SK-N-SH treated with all-trans-retinoic acid at 6 μM for 48 hours (cell line): ENCODE data around the gene ARL8A.
A peak's percentile ranks its signal among the peaks of the same experiment; 100 is the strongest.

Experiments
- ATAC-seq: fragments of 200-7000 bp; cut with Tn5 transposase; 3 replicates; pipeline ENCODE4 v1.9.1; 2020; ENCODE audit warnings: mild to moderate bottlenecking, moderate library complexity
- ARNTL ChIP-seq: fragments of 450-650 bp; formaldehyde crosslinking; IDR thresholded peaks from 2 replicates; pipeline ENCODE4 v1.5.0; 2020; ENCODE audit warnings: low read depth, mild to moderate bottlenecking, moderate library complexity, borderline replicate concordance
- BACH2 ChIP-seq: fragments of 250-450 bp; sonication (Bioruptor Pico); IDR thresholded peaks from 2 replicates; pipeline ENCODE4 v1.9.0; 2021; ENCODE audit warnings: mild to moderate bottlenecking, borderline replicate concordance
- ESRRG ChIP-seq: fragments of 250-450 bp; sonication (Bioruptor Pico); IDR thresholded peaks from 2 replicates; pipeline ENCODE4 v1.6.1; 2021; ENCODE audit warnings: mild to moderate bottlenecking
- ISL1 ChIP-seq: fragments of 250-450 bp; sonication (Bioruptor Pico); IDR thresholded peaks from 2 replicates; pipeline ENCODE4 v2.1.2; 2022; ENCODE audit warnings: mild to moderate bottlenecking, moderate library complexity
- OSR1 ChIP-seq: fragments of 250-450 bp; sonication (Bioruptor Pico); IDR thresholded peaks from 2 replicates; pipeline ENCODE4 v1.8.0; 2022; ENCODE audit warnings: moderate library complexity, mild to moderate bottlenecking, inconsistent platforms
- PPARA ChIP-seq: fragments of 250-450 bp; sonication (Bioruptor Pico); IDR thresholded peaks from 2 replicates; pipeline ENCODE4 v1.5.0; 2020; ENCODE audit warnings: mild to moderate bottlenecking, borderline replicate concordance
- RARB ChIP-seq: fragments of 250-450 bp; sonication (Bioruptor Pico); IDR thresholded peaks from 2 replicates; pipeline ENCODE4 v1.8.0; 2021; ENCODE audit warnings: mild to moderate bottlenecking, moderate library complexity
- SNAI2 ChIP-seq: fragments of 250-450 bp; sonication (Bioruptor Pico); IDR thresholded peaks from 2 replicates; pipeline ENCODE4 v1.5.0; 2020; ENCODE audit warnings: mild to moderate bottlenecking, moderate library complexity
- TCF4 ChIP-seq: fragments of 250-450 bp; sonication (Bioruptor Pico); IDR thresholded peaks from 2 replicates; pipeline ENCODE4 v1.8.0; 2021; ENCODE audit warnings: mild to moderate bottlenecking, moderate library complexity, borderline replicate concordance
- TOX ChIP-seq: fragments of 250-450 bp; sonication (Bioruptor Pico); IDR thresholded peaks from 2 replicates; pipeline ENCODE4 v1.8.0; 2021; ENCODE audit warnings: mild to moderate bottlenecking, moderate library complexity, borderline replicate concordance
- ZC3H10 ChIP-seq: fragments of 250-450 bp; sonication (Bioruptor Pico); IDR thresholded peaks from 2 replicates; pipeline ENCODE4 v1.5.1; 2021; ENCODE audit warnings: mild to moderate bottlenecking, moderate library complexity
- ZFP3 ChIP-seq: fragments of 250-450 bp; sonication (Bioruptor Pico); IDR thresholded peaks from 2 replicates; pipeline ENCODE4 v1.5.0; 2020; ENCODE audit warnings: mild to moderate bottlenecking, moderate library complexity
- ZNF565 ChIP-seq: fragments of 450-650 bp; formaldehyde crosslinking; conservative IDR thresholded peaks from 2 replicates; pipeline ENCODE4 v1.5.0; 2020; ENCODE audit warnings: low read depth, mild to moderate bottlenecking, moderate library complexity
- ZNF70 ChIP-seq: fragments of 450-650 bp; formaldehyde crosslinking; IDR thresholded peaks from 2 replicates; pipeline ENCODE4 v1.5.0; 2020; ENCODE audit warnings: mild to moderate bottlenecking, moderate library complexity
- ZNF8 ChIP-seq: fragments of 450-650 bp; formaldehyde crosslinking; IDR thresholded peaks from 2 replicates; pipeline ENCODE4 v1.5.0; 2020; ENCODE audit warnings: mild to moderate bottlenecking, moderate library complexity
- TF ChIP-seq, protein P1 (sequence below): fragments of 250-450 bp; sonication (Bioruptor Pico); IDR thresholded peaks from 2 replicates; pipeline ENCODE4 v1.5.1; 2021; ENCODE audit warnings: mild to moderate bottlenecking, moderate library complexity
- TF ChIP-seq, protein P2 (sequence below): fragments of 250-450 bp; sonication (Bioruptor Pico); IDR thresholded peaks from 2 replicates; pipeline ENCODE4 v1.8.0; 2021; ENCODE audit warnings: low read depth, mild to moderate bottlenecking, moderate library complexity, borderline replicate concordance
- TF ChIP-seq, protein P3 (sequence below): fragments of 250-450 bp; sonication (Bioruptor Pico); IDR thresholded peaks from 2 replicates; pipeline ENCODE4 v1.8.0; 2020; ENCODE audit warnings: mild to moderate bottlenecking, moderate library complexity, borderline replicate concordance
- TF ChIP-seq, protein P4 (sequence below): fragments of 250-450 bp; sonication (Bioruptor Pico); IDR thresholded peaks from 2 replicates; pipeline ENCODE4 v1.5.0; 2020; ENCODE audit warnings: mild to moderate bottlenecking, moderate library complexity
- TF ChIP-seq, protein P5 (sequence below): fragments of 250-450 bp; sonication (Bioruptor Pico); IDR thresholded peaks from 2 replicates; pipeline ENCODE4 v1.5.1; 2020; ENCODE audit warnings: low read depth, mild to moderate bottlenecking, moderate library complexity

ARL8A gene

DNA sequence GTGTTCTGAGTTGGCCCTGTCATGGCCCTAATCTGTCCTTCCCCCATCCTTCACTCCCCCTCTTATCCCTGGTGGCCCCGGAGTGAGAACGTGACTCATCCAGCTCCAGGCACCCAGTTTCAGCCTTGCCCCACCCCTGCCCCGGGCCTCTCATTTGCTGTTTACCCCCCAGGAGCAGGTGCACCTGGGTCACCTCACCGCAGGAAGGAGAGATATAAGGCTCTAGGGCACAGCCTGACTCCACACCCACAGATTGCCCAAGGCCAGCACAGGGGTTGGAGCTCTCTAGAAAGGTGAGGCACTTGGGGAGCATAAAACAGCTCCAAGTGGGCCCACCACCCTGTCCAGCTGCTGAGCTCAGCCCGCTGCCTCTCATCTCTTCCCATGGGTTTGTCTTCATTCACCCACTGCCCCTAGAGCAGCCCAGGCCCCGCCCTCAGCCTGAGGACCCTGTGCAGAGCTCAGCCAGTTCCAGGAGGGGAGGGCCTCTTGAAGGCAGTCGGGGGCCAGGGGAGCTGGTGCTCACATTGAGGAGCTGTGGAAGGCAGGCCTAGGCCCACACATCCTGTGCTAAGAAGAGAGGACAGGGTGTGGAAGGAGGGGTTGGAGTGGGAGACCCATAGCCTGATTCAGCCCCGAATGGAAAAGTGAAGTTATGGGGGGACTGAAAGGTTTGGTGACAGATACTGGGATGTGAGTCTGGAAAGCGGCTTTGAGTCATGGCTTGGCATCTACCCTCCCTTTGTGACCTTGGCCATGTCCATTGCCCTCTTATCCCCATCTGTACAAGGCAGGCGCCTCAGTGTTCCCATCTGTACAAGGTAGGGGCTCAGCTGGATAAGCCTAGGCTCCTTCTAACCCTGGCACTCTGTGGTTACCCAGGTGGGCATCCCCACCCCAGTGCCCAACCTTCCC lies 37.9 kb downstream of the ARL8A start:
- no peak for ATAC-seq
- no peak for TF ChIP-seq ISL1 (CRISPR knock-in tag)
- no peak for TF ChIP-seq ZNF8 (CRISPR knock-in tag)
- TF ChIP-seq, protein P1, sequence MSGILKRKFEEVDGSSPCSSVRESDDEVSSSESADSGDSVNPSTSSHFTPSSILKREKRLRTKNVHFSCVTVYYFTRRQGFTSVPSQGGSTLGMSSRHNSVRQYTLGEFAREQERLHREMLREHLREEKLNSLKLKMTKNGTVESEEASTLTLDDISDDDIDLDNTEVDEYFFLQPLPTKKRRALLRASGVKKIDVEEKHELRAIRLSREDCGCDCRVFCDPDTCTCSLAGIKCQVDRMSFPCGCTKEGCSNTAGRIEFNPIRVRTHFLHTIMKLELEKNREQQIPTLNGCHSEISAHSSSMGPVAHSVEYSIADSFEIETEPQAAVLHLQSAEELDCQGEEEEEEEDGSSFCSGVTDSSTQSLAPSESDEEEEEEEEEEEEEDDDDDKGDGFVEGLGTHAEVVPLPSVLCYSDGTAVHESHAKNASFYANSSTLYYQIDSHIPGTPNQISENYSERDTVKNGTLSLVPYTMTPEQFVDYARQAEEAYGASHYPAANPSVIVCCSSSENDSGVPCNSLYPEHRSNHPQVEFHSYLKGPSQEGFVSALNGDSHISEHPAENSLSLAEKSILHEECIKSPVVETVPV (CRISPR knock-in tag): no peak
- no peak for TF ChIP-seq ZC3H10
- no peak for TF ChIP-seq OSR1 (CRISPR knock-in tag)
- TF ChIP-seq BACH2 (CRISPR knock-in tag): no peak
- TF ChIP-seq ZNF565 (CRISPR knock-in tag): no peak
- TF ChIP-seq, protein P2, sequence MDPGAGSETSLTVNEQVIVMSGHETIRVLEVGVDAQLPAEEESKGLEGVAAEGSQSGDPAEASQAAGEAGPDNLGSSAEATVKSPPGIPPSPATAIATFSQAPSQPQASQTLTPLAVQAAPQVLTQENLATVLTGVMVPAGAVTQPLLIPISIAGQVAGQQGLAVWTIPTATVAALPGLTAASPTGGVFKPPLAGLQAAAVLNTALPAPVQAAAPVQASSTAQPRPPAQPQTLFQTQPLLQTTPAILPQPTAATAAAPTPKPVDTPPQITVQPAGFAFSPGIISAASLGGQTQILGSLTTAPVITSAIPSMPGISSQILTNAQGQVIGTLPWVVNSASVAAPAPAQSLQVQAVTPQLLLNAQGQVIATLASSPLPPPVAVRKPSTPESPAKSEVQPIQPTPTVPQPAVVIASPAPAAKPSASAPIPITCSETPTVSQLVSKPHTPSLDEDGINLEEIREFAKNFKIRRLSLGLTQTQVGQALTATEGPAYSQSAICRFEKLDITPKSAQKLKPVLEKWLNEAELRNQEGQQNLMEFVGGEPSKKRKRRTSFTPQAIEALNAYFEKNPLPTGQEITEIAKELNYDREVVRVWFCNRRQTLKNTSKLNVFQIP (CRISPR knock-in tag): no peak
- no peak for TF ChIP-seq ARNTL (CRISPR knock-in tag)
- TF ChIP-seq, protein P3, sequence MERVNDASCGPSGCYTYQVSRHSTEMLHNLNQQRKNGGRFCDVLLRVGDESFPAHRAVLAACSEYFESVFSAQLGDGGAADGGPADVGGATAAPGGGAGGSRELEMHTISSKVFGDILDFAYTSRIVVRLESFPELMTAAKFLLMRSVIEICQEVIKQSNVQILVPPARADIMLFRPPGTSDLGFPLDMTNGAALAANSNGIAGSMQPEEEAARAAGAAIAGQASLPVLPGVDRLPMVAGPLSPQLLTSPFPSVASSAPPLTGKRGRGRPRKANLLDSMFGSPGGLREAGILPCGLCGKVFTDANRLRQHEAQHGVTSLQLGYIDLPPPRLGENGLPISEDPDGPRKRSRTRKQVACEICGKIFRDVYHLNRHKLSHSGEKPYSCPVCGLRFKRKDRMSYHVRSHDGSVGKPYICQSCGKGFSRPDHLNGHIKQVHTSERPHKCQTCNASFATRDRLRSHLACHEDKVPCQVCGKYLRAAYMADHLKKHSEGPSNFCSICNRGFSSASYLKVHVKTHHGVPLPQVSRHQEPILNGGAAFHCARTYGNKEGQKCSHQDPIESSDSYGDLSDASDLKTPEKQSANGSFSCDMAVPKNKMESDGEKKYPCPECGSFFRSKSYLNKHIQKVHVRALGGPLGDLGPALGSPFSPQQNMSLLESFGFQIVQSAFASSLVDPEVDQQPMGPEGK (CRISPR knock-in tag): no peak
- TF ChIP-seq ZNF70 (CRISPR knock-in tag): no peak
- no peak for TF ChIP-seq RARB
- TF ChIP-seq PPARA (CRISPR knock-in tag): no peak
- TF ChIP-seq ESRRG (CRISPR knock-in tag): no peak
- TF ChIP-seq, protein P4, sequence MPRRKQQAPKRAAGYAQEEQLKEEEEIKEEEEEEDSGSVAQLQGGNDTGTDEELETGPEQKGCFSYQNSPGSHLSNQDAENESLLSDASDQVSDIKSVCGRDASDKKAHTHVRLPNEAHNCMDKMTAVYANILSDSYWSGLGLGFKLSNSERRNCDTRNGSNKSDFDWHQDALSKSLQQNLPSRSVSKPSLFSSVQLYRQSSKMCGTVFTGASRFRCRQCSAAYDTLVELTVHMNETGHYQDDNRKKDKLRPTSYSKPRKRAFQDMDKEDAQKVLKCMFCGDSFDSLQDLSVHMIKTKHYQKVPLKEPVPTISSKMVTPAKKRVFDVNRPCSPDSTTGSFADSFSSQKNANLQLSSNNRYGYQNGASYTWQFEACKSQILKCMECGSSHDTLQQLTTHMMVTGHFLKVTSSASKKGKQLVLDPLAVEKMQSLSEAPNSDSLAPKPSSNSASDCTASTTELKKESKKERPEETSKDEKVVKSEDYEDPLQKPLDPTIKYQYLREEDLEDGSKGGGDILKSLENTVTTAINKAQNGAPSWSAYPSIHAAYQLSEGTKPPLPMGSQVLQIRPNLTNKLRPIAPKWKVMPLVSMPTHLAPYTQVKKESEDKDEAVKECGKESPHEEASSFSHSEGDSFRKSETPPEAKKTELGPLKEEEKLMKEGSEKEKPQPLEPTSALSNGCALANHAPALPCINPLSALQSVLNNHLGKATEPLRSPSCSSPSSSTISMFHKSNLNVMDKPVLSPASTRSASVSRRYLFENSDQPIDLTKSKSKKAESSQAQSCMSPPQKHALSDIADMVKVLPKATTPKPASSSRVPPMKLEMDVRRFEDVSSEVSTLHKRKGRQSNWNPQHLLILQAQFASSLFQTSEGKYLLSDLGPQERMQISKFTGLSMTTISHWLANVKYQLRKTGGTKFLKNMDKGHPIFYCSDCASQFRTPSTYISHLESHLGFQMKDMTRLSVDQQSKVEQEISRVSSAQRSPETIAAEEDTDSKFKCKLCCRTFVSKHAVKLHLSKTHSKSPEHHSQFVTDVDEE (CRISPR knock-in tag): no peak

DNA sequence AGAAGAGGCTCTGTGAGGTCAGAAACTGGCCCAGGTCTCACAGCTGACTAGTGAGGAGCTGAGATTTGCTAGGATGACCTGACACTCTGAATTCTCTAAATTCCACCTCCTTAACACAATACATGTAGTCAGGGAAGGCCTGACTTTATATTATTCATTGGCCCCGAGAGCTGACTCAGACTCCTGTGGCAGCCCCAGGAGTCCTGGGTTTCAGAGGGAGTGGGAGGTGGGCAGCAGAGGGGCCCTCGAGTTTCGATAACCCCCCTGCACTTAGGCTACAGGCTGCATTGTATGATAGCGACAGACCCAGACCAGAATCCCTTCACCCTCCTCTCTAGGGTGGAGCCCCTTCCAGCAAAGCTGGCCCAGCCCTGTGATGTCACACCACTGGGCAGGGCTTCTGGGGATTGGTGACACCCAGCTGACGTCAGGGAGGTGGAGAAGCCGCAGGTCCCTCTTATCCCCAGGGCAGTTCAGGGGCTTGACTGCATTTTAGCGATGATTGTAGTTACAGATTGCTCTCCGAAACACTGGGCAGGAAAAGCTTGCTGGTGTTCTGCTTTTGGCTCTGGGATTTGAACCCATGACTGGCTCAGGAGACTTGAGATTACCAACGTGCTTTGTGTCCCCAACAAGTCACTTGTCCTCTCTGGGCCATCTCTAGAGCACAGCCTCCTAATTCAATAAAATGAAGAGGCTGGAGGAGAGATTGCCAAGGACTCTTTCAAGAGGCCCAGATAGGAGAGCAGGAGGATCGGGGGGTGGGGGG lies 38.8 kb downstream of the ARL8A start:
- peak; percentile 62 for ATAC-seq
- TF ChIP-seq, protein P2 (CRISPR knock-in tag): no peak

DNA sequence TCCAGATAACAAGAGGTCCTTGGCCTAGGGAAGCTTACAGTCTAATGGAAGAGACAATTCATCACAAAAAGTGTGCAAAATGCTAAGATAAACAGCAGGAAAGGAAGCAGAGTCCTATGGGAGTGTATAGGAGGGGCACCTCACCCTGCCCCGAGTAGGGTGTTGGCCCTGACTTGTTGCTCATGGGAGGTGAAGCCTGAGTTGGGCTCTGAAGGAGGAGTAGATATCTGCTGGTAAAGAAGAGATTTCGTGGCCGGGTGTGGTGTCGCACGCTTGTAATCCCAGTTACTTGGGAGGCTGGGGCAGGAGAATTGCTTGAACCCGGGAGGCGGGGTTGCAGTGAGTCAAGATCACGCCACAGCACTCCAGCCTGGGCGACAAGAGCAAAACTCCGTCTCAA lies 40.5 kb downstream of the ARL8A start:
- no peak for ATAC-seq
- TF ChIP-seq SNAI2 (CRISPR knock-in tag): no peak
- no peak for TF ChIP-seq ZC3H10
- no peak for TF ChIP-seq TOX (CRISPR knock-in tag)
- TF ChIP-seq RARB: no peak
- no peak for TF ChIP-seq ZFP3 (CRISPR knock-in tag)
- TF ChIP-seq ARNTL (CRISPR knock-in tag): no peak
- no peak for TF ChIP-seq ZNF8 (CRISPR knock-in tag)
- TF ChIP-seq, protein P1 (CRISPR knock-in tag): no peak
- no peak for TF ChIP-seq ISL1 (CRISPR knock-in tag)
- no peak for TF ChIP-seq ZNF70 (CRISPR knock-in tag)
- TF ChIP-seq TCF4 (CRISPR knock-in tag): no peak
- no peak for TF ChIP-seq ESRRG (CRISPR knock-in tag)
- TF ChIP-seq, protein P2 (CRISPR knock-in tag): no peak
- TF ChIP-seq BACH2 (CRISPR knock-in tag): no peak
- no peak for TF ChIP-seq OSR1 (CRISPR knock-in tag)
- TF ChIP-seq, protein P5, sequence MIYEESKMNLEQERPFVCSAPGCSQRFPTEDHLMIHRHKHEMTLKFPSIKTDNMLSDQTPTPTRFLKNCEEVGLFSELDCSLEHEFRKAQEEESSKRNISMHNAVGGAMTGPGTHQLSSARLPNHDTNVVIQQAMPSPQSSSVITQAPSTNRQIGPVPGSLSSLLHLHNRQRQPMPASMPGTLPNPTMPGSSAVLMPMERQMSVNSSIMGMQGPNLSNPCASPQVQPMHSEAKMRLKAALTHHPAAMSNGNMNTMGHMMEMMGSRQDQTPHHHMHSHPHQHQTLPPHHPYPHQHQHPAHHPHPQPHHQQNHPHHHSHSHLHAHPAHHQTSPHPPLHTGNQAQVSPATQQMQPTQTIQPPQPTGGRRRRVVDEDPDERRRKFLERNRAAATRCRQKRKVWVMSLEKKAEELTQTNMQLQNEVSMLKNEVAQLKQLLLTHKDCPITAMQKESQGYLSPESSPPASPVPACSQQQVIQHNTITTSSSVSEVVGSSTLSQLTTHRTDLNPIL (CRISPR knock-in tag): no peak
